HG02973 (cell line): ENCODE measurements around the gene PATJ.

Experiments
- ATAC-seq: cut with Tn5 transposase; IDR thresholded peaks from one replicate; pipeline ENCODE4 v1.9.1; 2021; ENCODE audit warnings: moderate library complexity; ENCODE audit not compliant: unreplicated experiment

Gene PATJ

DNA sequence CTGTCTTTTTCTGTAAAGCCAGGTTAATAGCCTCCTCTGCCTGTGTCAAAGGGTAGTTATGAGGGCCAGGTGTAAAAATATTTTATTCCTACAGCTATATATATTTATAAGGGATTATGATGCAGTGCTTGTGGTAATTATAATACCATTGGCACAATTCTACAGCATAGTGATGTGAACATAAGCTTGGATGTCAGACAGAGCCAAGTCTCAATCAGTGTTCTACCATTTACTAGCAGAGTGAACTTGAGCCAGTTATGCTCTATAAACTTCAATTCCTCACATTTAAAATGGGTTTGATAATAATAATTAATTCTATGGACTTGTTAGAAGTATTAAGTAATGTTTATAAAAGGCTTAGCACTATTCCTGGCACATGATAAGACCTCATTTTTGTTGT is 300.9 kb downstream of the PATJ start:
- no peak for ATAC-seq

- no peak for ATAC-seq
Observed at GRCh38 chr1:62045574-62045973, 303.3 kb downstream of the PATJ start.

GRCh38 chr1:62046927-62047326 is 304.6 kb downstream of the PATJ start:
- no peak for ATAC-seq

DNA sequence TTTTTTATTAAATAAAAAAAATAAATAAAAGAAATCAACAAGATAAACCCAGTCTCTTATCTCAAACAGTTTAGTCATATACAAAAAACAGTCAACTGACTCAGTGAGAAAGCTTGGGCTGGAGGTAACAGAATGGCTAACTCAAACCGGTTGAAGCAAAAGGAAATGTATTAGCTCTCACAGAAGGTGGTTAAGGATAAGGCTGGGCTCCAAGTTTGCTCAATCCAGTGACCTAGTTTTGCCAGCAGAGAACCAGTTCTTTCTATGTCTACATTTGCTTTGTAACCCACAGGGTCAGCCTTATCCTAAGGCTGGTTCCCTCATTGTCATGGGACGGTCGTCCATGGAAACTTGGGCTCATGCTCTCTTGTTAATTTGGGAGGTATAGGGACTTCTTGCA is 307.9 kb downstream of the PATJ start:
- no peak for ATAC-seq

DNA sequence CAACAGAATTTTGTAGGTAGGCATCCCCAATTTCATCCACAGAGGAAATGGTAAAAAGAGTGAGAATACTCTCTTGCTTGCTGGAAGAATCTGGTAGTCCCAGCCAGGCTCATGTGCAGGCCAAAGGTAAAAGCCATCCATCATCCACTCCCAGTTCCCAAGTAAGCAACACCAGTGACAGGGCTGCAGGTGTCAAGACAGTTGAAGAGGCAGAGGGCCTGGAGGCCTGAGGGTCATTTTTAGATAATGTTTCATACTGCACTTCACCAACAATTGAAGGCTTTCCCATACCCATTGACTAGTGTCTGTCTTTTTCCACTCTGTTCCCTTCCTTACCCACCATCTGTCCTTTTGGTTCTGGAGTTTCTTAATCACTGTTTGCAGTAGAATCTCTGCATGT is 310.7 kb downstream of the PATJ start:
- ATAC-seq = no peak

DNA sequence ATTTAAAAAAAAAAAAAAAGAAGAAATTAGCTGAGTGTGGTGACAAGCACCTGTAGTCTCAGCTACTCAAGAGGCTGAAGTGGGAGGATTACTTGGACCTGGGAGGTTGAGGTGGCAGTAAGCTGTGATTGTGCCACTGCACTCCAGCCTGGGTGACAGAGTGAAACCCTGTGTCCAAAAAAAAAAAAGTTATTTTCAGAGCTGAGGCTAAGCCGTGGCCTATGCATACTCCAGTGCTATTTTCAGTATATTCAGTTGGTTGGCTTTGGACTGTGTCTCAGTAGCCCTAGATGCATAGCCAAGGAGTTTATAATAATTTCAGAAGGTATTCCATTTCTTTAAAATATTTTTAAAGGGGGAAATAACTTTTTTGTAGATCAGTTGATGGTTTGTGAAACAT is 311.9 kb downstream of the PATJ start:
- no peak for ATAC-seq

GRCh38 chr1:62057230-62057629 is 314.9 kb downstream of the PATJ start:
- ATAC-seq = no peak

GRCh38 chr1:62057641-62058290 is 315.5 kb downstream of the PATJ start:
- ATAC-seq = no peak

GRCh38 chr1:62058956-62059355 is 316.7 kb downstream of the PATJ start:
- no peak for ATAC-seq

DNA sequence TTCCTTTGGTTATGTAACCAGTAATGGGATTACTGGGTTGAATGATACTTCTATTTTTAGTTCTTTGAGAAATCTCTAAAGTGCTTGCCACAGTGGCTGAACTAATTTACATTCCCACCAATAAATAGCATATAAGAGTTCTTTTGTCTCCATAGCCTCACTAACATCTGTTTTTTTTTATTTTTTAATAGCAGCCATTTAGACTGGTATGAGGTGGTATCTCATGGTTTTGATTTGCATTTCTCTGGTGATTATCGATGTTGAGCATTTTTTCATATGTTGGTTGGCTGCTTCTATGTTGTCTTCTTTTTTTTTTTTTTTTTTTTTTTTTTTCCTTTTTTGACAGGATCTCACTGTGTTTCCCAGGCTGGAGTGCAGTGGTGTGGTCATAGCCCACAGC is 319.8 kb downstream of the PATJ start:
- ATAC-seq = no peak

GRCh38 chr1:62064829-62065407 is 322.6 kb downstream of the PATJ start:
- no peak for ATAC-seq

- ATAC-seq = no peak
Observed at GRCh38 chr1:62066713-62067112, 324.4 kb downstream of the PATJ start.

DNA sequence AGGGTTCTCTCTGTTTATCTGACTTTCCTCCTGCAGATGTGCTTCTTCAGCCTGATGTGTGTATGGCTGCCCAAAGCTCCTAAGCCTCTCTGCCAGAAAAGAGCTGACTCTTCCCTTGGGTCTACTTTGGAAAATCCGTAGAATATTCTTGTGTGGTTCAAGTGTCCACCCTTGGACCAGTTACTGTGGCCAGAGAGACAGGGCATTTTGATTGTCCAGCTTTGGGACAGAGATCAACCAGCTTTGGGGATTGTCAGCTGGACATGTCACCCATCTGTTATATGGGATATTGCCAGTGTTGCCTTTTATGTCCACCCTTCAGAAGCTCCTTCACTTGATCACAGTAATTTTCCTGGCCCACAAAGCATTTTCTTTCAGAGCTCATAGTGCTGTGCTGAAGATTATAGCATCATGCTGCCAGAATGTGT is 326.1 kb downstream of the PATJ start:
- no peak for ATAC-seq

DNA sequence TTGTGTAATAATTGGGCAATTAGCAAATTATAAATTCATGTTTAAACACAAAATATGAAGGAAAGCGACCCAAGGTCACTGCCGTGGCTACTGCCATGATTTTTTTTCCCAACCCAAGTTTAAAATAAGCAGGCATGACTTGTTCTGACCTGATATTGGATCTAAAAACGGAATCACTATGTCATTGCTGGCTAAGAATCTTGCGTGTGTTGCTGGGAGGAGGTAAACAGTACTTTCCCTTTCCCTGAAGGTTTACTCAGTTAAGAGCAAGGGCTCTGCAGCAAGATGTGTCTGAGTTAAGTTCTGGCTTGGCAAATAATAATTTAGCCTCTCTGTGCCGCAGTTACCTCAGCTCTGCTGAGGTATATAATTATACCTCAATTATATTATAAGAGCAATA is 326.7 kb downstream of the PATJ start:
- no peak for ATAC-seq

- ATAC-seq = no peak
Observed at GRCh38 chr1:62070384-62071011, 328.2 kb downstream of the PATJ start.

DNA sequence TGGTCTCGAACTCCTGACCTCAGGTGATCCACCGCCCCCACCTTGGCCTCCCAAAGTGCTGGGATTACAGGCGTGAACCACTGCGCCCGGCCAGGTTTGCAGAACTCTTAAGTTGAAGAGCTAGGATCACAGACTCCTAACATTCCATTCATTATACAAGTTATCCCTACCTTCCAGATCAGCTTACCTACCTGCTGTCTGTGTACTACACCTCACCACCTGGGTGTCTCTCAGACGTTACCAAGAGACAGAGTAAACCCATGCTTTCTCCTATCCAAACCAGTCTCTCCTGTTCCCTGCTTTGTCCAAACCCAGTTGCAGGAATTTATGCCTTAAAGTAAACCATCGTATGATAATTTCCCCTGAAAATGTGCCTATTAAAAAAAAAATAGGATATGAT is 329.4 kb downstream of the PATJ start:
- ATAC-seq = no peak

- no peak for ATAC-seq
Observed at GRCh38 chr1:62076286-62076685, 334.0 kb downstream of the PATJ start.

DNA sequence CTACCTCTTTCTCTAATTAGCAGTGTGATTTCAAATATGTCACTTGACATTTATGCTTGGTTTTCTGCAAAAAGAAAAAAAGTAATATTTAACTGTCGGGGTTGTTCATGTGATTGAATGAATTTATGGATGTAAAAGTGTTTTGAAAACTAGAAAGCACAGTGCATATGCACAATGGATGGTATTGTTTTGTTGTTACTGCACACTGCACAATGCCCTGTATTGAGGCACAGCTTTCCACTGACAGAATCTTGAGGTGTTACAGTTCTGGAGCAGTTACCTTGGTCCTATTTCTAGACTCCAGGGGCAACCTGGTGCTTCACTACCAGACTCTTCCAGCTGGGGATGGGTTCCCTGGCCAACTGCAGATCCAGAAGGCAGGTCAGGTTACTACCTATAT is 335.5 kb downstream of the PATJ start:
- no peak for ATAC-seq

DNA sequence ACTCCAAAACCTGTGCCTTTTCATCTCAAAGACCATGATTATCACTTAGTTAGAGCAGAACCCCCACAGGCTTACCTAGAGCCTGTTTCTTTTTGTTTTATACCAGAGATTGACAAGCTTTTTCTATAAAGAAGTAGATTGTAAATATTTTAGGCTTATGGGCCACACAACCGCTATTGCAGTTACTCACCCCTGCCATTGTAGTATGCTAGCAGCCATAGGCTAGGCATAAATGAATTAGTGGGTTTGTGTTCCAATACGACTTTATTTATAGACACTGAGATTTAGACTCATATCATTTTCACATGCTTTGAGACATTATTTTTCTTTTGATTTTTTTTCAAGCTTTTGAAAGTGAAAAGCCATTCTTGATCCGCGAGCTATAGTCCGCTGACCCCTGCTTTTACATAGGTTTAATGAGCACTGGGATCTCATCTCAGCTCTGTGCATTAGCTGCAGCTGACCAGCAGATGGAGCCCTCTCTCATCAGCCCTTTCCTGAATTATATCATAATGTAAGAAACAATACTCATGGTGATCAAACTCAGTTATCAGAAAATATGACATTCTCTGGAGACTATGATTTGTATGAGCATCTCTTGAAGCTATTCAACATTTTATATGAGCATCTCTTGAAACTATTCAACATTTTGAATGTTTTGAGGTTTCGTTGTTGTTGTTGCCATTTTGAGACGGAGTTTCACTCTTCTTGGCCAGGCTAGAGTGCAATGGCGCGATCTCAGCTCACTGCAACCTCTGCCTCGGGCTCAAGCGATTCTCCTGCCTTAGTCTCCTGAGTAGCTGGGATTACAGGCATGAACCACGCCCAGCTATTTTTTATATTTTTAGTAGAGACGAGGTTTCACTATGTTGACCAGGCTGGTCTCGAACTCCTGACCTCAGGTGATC is 340.4 kb downstream of the PATJ start:
- peak; percentile 80 for ATAC-seq

DNA sequence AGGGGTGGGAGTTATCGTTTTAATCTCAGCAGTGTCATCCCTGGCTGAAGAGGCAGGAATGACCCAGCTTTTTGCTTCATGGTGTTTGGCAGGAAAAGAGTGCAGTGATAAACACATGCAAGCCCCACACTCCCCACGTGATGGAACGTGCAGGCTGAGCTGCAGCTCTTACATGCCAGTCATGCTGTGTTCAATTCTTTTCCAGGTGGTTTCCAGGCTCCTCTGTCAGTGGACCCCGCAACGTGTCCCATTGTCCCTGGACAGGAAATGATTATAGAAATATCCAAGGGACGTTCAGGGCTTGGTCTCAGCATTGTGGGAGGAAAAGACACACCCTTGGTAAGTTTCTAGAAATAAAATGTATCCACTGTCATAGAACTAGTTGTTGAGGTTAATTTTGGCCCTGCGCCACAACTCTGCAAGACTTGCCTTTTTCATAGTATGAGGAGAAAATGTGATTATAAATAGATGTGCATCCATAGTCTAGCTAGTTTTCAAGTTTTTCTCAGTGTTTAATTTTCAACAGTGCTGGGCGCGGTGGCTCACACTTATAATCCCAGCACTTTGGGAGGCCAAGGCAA is 342.1 kb downstream of the PATJ start:
- no peak for ATAC-seq

- ATAC-seq = no peak
Observed at GRCh38 chr1:62088439-62088838, 346.2 kb downstream of the PATJ start.
